Tibial nerve (tissue), 3 donors: Measurements from ENCODE around the gene SORCS2.

Experiments
- POLR2A ChIP-seq, 2 donors: fragments of 450-650 bp; IDR thresholded peaks; one replicate each; pipeline ENCODE4 v1.6.1; 2017; ENCODE audit warnings: antibody characterized with exemption in 2 of 2, mild to moderate bottlenecking in 2 of 2, moderate library complexity in 2 of 2
- TF ChIP-seq, protein P1 (sequence below), 5 experiments: fragments of 200-600 bp in 3 of 5; fragments of 450-650 bp in 2 of 5; sonication (generic) in 3 of 5; IDR thresholded peaks; one replicate each; pipeline ENCODE4 v1.5.1; 2016 to 2019; ENCODE audit warnings: antibody characterized with exemption in 5 of 5, mild to moderate bottlenecking in 3 of 5, moderate library complexity in 2 of 5

DNA sequence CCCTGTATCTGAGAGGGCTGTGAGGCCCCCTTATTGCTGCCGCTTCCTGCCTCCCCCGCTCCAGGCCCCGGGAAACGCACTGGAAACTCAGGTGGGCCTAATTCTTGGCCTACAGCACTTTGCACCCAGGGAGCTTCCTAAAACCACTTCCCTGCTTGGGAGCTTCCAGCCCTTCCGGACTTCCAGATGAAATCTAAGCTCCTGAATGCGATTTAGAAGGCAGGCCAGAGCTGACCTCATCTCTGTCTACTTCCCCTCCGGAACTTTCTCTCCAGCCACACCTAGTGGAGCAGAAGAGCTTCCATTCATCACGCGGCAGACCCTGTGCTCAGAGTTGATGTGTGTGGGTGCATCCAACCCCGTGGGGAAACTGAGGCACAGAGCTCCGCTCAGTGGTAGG is 84.2 kb downstream of the SORCS2 start:
- TF ChIP-seq, protein P1, sequence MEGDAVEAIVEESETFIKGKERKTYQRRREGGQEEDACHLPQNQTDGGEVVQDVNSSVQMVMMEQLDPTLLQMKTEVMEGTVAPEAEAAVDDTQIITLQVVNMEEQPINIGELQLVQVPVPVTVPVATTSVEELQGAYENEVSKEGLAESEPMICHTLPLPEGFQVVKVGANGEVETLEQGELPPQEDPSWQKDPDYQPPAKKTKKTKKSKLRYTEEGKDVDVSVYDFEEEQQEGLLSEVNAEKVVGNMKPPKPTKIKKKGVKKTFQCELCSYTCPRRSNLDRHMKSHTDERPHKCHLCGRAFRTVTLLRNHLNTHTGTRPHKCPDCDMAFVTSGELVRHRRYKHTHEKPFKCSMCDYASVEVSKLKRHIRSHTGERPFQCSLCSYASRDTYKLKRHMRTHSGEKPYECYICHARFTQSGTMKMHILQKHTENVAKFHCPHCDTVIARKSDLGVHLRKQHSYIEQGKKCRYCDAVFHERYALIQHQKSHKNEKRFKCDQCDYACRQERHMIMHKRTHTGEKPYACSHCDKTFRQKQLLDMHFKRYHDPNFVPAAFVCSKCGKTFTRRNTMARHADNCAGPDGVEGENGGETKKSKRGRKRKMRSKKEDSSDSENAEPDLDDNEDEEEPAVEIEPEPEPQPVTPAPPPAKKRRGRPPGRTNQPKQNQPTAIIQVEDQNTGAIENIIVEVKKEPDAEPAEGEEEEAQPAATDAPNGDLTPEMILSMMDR (IDR thresholded peaks at IDR 0.05), result no peak
- no peak for TF ChIP-seq POLR2A (IDR thresholded peaks at IDR 0.05)
